GM19043 (cell line): Measurements from ENCODE around the gene NUDT2.

ENCODE experiments used
- ATAC-seq: cut with Tn5 transposase; IDR thresholded peaks from one replicate; pipeline ENCODE4 v1.9.1; 2021; ENCODE audit warnings: low read depth; ENCODE audit not compliant: unreplicated experiment

NUDT2 gene

GRCh38 chr9:34382879-34383278, 53.5 kb downstream of the NUDT2 start:
- no peak for ATAC-seq

GRCh38 chr9:34383904-34384303, 54.5 kb downstream of the NUDT2 start:
- no peak for ATAC-seq

- ATAC-seq, result no peak
Observed at GRCh38 chr9:34384368-34385165, 55.2 kb downstream of the NUDT2 start.

- ATAC-seq, result no peak
Observed at GRCh38 chr9:34385561-34386230, 56.3 kb downstream of the NUDT2 start.

- ATAC-seq, result no peak
Observed at GRCh38 chr9:34386656-34387055, 57.3 kb downstream of the NUDT2 start.

GRCh38 chr9:34387239-34387638, 57.9 kb downstream of the NUDT2 start:
- no peak for ATAC-seq

GRCh38 chr9:34392511-34392910, 63.1 kb downstream of the NUDT2 start:
- no peak for ATAC-seq
